WI38 (cell line): ENCODE data around the gene FBXL5.
A peak's percentile ranks its signal among the peaks of the same experiment; 100 is the strongest.

Experiments
- H3K4me3 ChIP-seq: 2 replicates; pipeline ENCODE4 v1.5.1; 2011; ENCODE audit warnings: low read depth, mild to moderate bottlenecking, control low read depth, low read length
- TF ChIP-seq, protein P1 (sequence below): IDR thresholded peaks from 2 replicates; pipeline ENCODE4 v1.5.1; 2012; ENCODE audit warnings: low read depth, mild to moderate bottlenecking, control low read depth, low read length

FBXL5 gene

DNA sequence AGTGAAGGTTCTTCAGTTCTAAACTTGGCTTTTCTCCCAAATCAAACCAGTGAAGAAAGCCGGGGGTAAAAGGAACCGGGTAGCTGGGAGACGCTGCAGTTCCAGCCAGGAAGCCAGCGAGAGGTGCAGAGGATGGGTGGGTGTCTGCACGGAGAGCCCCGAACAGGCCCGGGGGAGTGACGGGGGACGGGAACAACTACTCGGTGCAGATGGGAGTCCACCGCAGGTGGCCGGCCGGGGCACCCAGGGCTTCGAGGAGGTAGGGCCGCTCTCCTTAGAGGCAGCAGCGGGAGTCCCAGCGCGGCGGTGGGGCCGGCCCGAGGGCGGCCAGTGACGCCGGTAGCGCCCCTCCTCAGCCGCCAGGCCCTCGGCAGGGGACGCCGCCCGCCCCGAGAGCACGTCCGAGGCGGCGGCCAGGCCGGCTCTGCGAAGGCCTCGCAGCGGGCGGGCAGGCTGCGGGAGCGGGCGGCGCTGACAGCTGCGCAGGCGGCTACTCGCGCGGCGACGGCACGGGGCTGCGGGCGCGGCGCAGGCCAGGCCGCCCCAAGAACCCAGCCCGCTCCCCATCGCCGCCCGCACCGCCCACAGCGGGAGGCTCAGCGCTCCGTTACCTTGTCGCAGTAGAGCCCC is 449 bp downstream of the FBXL5 start:
- peak overlapping the region; percentile 86 for H3K4me3 ChIP-seq
- TF ChIP-seq, protein P1, sequence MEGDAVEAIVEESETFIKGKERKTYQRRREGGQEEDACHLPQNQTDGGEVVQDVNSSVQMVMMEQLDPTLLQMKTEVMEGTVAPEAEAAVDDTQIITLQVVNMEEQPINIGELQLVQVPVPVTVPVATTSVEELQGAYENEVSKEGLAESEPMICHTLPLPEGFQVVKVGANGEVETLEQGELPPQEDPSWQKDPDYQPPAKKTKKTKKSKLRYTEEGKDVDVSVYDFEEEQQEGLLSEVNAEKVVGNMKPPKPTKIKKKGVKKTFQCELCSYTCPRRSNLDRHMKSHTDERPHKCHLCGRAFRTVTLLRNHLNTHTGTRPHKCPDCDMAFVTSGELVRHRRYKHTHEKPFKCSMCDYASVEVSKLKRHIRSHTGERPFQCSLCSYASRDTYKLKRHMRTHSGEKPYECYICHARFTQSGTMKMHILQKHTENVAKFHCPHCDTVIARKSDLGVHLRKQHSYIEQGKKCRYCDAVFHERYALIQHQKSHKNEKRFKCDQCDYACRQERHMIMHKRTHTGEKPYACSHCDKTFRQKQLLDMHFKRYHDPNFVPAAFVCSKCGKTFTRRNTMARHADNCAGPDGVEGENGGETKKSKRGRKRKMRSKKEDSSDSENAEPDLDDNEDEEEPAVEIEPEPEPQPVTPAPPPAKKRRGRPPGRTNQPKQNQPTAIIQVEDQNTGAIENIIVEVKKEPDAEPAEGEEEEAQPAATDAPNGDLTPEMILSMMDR: no peak

DNA sequence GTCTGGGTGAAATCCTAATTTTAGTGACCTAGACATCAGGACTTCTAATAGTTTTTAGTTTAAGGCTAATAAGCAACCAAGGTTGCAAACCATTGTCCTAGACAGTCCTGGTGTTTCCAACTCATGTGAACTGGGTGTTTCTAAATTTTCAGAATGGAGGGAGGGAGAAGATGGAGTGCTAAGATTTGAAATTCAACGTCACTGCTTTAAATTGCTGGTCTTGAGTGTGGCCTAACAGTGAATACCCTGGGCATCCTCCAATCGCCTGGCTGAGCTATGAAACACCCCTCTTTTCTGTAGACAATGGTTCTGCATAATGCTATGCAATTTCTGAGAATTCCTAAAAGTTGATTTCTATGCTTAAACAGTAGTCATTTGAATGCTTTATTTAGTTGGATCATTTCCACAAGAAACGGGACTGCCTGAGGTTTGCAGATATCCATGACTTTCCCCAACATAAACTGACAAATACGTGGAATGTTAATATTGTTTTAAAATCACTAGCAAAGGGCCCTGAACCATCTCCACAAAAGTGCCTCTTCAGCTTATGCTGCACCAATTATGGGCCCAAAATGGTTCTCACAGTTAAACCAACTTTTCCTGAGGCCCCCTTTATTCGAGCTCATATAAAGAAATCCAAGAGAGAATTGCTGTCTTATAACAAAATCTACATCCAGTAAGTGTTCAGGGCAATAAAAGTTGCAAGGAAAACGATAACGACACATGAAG is 1.1 kb downstream of the FBXL5 start:
- H3K4me3 ChIP-seq: peak overlapping the region; percentile 86
- TF ChIP-seq, protein P1: no peak

- TF ChIP-seq, protein P1: no peak
- H3K4me3 ChIP-seq: peak overlapping the region; percentile 86
Measured at GRCh38 chr4:15653420-15653819, 1.7 kb downstream of the FBXL5 start.

GRCh38 chr4:15652841-15653240 is 2.3 kb downstream of the FBXL5 start:
- H3K4me3 ChIP-seq: peak overlapping the region; percentile 86
- TF ChIP-seq, protein P1: no peak

DNA sequence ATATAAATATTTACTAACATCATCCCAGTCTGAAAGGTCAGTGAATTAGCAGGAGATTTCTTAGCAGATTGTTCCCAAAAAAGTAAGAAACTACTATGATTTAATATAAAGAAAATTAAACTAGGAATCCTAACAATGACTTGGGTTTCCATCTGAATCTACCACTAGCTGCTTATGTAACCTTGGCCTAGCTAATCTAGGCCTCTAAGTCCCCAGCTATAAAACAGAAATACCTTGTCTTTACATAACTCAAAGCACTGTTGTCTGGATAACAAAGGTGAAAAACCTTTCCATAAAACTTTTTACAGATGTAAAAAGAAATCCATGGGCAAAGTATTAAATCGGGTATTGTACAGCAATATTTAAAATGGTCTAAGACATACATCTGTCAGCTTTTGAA is 3.0 kb downstream of the FBXL5 start:
- TF ChIP-seq, protein P1: no peak
- no peak overlapping the region for H3K4me3 ChIP-seq

DNA sequence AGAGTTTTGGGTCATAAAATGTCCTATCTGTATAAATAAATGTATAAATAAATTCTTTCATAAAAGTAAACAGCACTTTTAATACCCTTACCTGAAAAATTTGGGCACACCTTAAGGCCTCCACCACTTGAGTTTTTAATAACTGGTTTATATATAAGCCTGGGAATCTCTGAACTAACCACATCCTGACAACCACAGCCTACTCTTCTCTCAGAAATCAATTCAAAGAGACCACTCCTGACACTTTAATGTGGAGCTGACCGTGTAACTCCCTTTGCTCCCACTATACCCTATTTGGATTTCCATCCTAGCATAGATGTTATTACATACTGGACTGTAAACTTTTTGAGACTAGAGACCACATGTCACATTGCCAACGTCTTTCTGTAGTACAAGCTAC is 3.5 kb downstream of the FBXL5 start:
- H3K4me3 ChIP-seq: no peak overlapping the region
- TF ChIP-seq, protein P1: no peak

DNA sequence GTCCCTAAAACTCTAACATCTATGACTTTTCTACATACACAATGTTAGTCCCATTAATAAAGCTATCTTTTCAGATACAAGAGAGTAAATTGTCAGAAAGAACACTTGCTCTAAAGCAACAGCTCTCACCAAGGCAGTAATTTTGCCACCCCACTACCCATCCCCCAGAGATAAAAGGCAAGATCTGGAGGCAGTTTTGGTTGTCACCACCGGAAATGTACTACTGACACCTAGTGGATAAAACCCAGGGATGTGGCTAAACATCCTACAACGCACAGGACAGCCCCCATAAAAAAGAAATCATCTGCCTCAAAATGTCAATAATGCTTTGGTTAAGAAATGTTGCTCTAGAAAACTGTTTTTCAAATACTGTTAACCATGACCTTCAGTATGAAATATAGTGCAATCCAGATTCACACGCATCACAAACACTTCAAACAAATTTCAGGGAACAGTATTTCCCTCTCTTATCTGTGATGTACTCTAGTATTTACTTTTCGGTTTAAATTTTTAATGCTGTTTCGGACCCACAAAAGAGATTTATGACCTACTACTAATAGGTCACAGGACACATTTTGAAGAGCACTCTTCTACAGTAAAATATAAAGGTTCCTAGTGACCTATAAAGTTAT is 5.1 kb downstream of the FBXL5 start:
- no peak overlapping the region for H3K4me3 ChIP-seq
- TF ChIP-seq, protein P1: peak; percentile 64
